ENCODE measurements around the gene MAP7D2.

MAP7D2 gene

GRCh38 chrX:20116087-20116576 is 575 bp downstream of the MAP7D2 start:
- DNase-seq (ENCODE audit: low read depth in 2 of 2, low spot score in 1 of 2), result no peak

- DNase-seq (ENCODE audit: low read depth in 2 of 2, low spot score in 1 of 2), result no peak
These were observed 4.5 kb downstream of the MAP7D2 start for GRCh38 chrX:20112022-20112774.

GRCh38 chrX:20111271-20111670 is 5.4 kb downstream of the MAP7D2 start:
- no peak for DNase-seq (ENCODE audit: low read depth in 2 of 2, low spot score in 1 of 2)

GRCh38 chrX:20101934-20102581 is 14.6 kb downstream of the MAP7D2 start:
- no peak for DNase-seq (ENCODE audit: low read depth in 2 of 2, low spot score in 1 of 2)

GRCh38 chrX:20091499-20091898 is 25.2 kb downstream of the MAP7D2 start:
- DNase-seq (ENCODE audit: low read depth in 2 of 2, low spot score in 1 of 2), result no peak

GRCh38 chrX:20089845-20090244 is 26.9 kb downstream of the MAP7D2 start:
- no peak for DNase-seq (ENCODE audit: low read depth in 2 of 2, low spot score in 1 of 2)

GRCh38 chrX:20080277-20080676 is 36.4 kb downstream of the MAP7D2 start:
- DNase-seq (ENCODE audit: low read depth in 2 of 2, low spot score in 1 of 2), result no peak

GRCh38 chrX:20071511-20072079 is 45.1 kb downstream of the MAP7D2 start:
- no peak for DNase-seq (ENCODE audit: low read depth in 2 of 2, low spot score in 1 of 2)

- no peak for DNase-seq (ENCODE audit: low read depth in 2 of 2, low spot score in 1 of 2)
These were observed 48.8 kb downstream of the MAP7D2 start for GRCh38 chrX:20067709-20068561.

- DNase-seq (ENCODE audit: low read depth in 2 of 2, low spot score in 1 of 2), result no peak
These were observed 49.6 kb downstream of the MAP7D2 start for GRCh38 chrX:20066968-20067708.

- no peak for DNase-seq (ENCODE audit: low read depth in 2 of 2, low spot score in 1 of 2)
These were observed 52.9 kb downstream of the MAP7D2 start for GRCh38 chrX:20063716-20064351.

GRCh38 chrX:20063153-20063552 is 53.6 kb downstream of the MAP7D2 start:
- no peak for DNase-seq (ENCODE audit: low read depth in 2 of 2, low spot score in 1 of 2)

- no peak for DNase-seq (ENCODE audit: low read depth in 2 of 2, low spot score in 1 of 2)
These were observed 54.9 kb downstream of the MAP7D2 start for GRCh38 chrX:20061855-20062254.

GRCh38 chrX:20060961-20061748 is 55.6 kb downstream of the MAP7D2 start:
- DNase-seq (ENCODE audit: low read depth in 2 of 2, low spot score in 1 of 2), result no peak

- no peak for DNase-seq (ENCODE audit: low read depth in 2 of 2, low spot score in 1 of 2)
These were observed 57.1 kb downstream of the MAP7D2 start for GRCh38 chrX:20059467-20060128.

- no peak for DNase-seq (ENCODE audit: low read depth in 2 of 2, low spot score in 1 of 2)
These were observed 59.2 kb downstream of the MAP7D2 start for GRCh38 chrX:20057479-20057878.

- DNase-seq (ENCODE audit: low read depth in 2 of 2, low spot score in 1 of 2), result no peak
These were observed 60.0 kb downstream of the MAP7D2 start for GRCh38 chrX:20056704-20057103.

GRCh38 chrX:20053537-20053936 is 63.2 kb downstream of the MAP7D2 start:
- DNase-seq (ENCODE audit: low read depth in 2 of 2, low spot score in 1 of 2), result no peak

- no peak for DNase-seq (ENCODE audit: low read depth in 2 of 2, low spot score in 1 of 2)
These were observed 69.8 kb downstream of the MAP7D2 start for GRCh38 chrX:20046864-20047263.

All from stimulated activated CD8-positive, alpha-beta memory T cell treated with anti-CD3 and anti-CD28 coated beads, Interleukin-4, amount 100 ng/mL, for 4 hours (primary cell).